ENCODE results near the gene KCNIP4.

Gene KCNIP4

GRCh38 chr4:21090094-21090666 lies 858.4 kb downstream of the KCNIP4 start:
- H3K4me3 ChIP-seq (ENCODE audit: low read depth, low read length): no peak overlapping the region
- no peak overlapping the region for H3K4me2 ChIP-seq (ENCODE audit: low read length)
- no peaks in the 10 kb centered on the region for H3K79me2 ChIP-seq
- no peak overlapping the region for H2AFZ ChIP-seq
- H3K4me1 ChIP-seq: no peaks in the 10 kb centered on the region
- H3K36me3 ChIP-seq (ENCODE audit: control insufficient read depth, insufficient read depth, low read length): no peaks in the 10 kb centered on the region
- no peak overlapping the region for H3K27ac ChIP-seq
- no peak overlapping the region for H3K9ac ChIP-seq
- H3K9me3 ChIP-seq (ENCODE audit: control insufficient read depth, low read length): no peaks in the 10 kb centered on the region
- TF ChIP-seq, protein P1, sequence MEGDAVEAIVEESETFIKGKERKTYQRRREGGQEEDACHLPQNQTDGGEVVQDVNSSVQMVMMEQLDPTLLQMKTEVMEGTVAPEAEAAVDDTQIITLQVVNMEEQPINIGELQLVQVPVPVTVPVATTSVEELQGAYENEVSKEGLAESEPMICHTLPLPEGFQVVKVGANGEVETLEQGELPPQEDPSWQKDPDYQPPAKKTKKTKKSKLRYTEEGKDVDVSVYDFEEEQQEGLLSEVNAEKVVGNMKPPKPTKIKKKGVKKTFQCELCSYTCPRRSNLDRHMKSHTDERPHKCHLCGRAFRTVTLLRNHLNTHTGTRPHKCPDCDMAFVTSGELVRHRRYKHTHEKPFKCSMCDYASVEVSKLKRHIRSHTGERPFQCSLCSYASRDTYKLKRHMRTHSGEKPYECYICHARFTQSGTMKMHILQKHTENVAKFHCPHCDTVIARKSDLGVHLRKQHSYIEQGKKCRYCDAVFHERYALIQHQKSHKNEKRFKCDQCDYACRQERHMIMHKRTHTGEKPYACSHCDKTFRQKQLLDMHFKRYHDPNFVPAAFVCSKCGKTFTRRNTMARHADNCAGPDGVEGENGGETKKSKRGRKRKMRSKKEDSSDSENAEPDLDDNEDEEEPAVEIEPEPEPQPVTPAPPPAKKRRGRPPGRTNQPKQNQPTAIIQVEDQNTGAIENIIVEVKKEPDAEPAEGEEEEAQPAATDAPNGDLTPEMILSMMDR (IDR thresholded peaks at IDR 0.05): no peak
- H3K27me3 ChIP-seq (ENCODE audit: control insufficient read depth, insufficient read depth, low read length): no peaks in the 10 kb centered on the region

DNA sequence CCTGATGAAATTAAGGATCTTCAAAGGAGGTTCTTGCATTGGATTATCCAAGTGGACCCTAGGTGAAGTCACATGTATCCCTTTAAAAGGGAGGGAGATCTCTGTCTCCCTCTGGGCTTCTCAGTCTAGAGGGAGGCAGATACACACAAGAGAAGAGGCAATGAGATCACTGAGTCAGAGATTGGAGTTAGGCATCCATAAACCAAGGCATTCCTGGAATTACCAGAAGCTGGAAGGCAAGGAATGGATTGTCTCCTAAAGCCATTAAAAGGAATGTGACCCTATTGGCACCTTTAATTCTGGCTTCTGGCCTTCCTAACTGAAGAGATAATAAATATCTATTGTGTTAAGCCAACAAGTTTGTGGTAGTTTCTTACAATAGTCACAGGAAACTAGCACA lies 865.2 kb downstream of the KCNIP4 start:
- H3K9me3 ChIP-seq (ENCODE audit: control insufficient read depth, low read length): peaks cover 3% of the 10 kb centered on the region
- no peak overlapping the region for H3K4me2 ChIP-seq (ENCODE audit: low read length)
- no peak overlapping the region for H3K4me3 ChIP-seq (ENCODE audit: low read depth, low read length)
- no peaks in the 10 kb centered on the region for H3K79me2 ChIP-seq
- H3K4me1 ChIP-seq: no peaks in the 10 kb centered on the region
- no peaks in the 10 kb centered on the region for H3K36me3 ChIP-seq (ENCODE audit: control insufficient read depth, insufficient read depth, low read length)
- TF ChIP-seq, protein P1 (IDR thresholded peaks at IDR 0.05): no peak
- H3K27ac ChIP-seq: no peak overlapping the region
- no peak overlapping the region for H3K9ac ChIP-seq
- H3K27me3 ChIP-seq (ENCODE audit: control insufficient read depth, insufficient read depth, low read length): no peaks in the 10 kb centered on the region
- H2AFZ ChIP-seq: no peak overlapping the region

DNA sequence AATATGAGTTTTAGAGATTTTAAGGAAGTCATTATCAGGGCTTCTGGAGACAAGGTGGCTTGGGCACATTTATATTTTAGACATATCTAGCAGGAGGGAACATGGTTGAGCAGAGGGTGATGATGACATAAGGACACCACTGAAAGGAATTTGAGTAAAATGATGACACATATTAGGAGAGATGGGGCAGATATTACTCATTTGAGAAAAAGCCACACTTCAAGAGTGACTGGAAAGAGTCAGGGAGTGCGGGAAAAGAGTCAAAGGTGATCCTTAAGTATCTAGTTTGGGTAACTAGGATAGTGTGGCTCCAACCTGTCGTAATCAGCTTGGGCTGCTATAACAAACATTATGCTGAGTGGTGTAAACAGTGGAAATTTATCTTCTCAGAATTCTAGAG lies 870.6 kb downstream of the KCNIP4 start:
- H3K4me1 ChIP-seq: no peaks in the 10 kb centered on the region
- H3K9me3 ChIP-seq (ENCODE audit: control insufficient read depth, low read length): peaks cover 3% of the 10 kb centered on the region
- H2AFZ ChIP-seq: no peak overlapping the region
- H3K4me2 ChIP-seq (ENCODE audit: low read length): no peak overlapping the region
- no peak overlapping the region for H3K27ac ChIP-seq
- no peak overlapping the region for H3K4me3 ChIP-seq (ENCODE audit: low read depth, low read length)
- H3K9ac ChIP-seq: no peak overlapping the region
- H3K79me2 ChIP-seq: no peaks in the 10 kb centered on the region
- TF ChIP-seq, protein P1 (IDR thresholded peaks at IDR 0.05): no peak
- H3K36me3 ChIP-seq (ENCODE audit: control insufficient read depth, insufficient read depth, low read length): no peaks in the 10 kb centered on the region
- H3K27me3 ChIP-seq (ENCODE audit: control insufficient read depth, insufficient read depth, low read length): no peaks in the 10 kb centered on the region

DNA sequence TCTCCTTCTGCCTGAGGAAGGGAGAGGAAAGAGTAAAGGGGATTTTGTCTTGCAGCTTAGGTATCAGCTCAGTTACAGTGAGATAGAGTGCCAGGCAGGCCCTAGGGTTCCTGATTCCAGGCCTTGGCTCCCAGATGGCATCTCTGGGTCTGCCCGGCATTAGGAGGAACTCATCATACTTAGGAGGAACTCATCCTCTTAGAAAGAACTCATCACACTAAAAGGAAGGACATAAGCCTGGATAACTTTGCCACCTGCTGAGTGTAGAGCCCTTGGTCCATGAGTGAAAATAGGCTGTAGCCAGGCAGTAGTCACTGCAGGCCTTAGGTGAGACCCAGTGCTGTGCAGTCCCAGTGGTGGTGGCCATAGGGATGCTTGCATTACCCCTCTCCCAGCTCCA lies 881.2 kb downstream of the KCNIP4 start:
- Histone ChIP-seq H3K36me3 (ENCODE audit: control insufficient read depth, insufficient read depth, low read length) (no peaks in the 10 kb centered on the region), H3K4me1 (no peaks in the 10 kb centered on the region), H3K9ac (no peak overlapping the region), H3K9me3 (ENCODE audit: control insufficient read depth, low read length) (no peaks in the 10 kb centered on the region), H3K27me3 (ENCODE audit: control insufficient read depth, insufficient read depth, low read length) (no peaks in the 10 kb centered on the region), H2AFZ (no peak overlapping the region), H3K4me2 (ENCODE audit: low read length) (no peak overlapping the region), H3K79me2 (no peaks in the 10 kb centered on the region), H3K4me3 (ENCODE audit: low read depth, low read length) (no peak overlapping the region), H3K27ac (no peak overlapping the region)
- TF ChIP-seq, protein P1 (IDR thresholded peaks at IDR 0.05): no peak

DNA sequence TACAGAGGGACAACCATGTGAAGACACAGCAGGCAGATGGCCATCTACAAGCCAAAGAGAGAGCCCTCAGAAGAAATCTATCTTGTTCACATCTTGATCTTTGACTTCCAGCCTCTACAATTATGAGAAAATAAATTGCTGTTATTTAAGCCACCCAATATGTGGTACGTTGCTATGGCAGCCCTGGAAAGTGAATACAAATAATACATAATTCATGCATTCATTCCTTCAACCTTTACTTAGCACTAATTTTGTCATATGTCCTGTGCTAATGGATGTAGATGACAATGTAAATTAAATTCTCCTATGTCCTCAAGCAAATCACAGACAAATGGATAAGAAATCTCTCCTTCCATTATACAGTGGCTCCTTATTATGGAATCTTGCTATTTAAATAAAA lies 886.7 kb downstream of the KCNIP4 start:
- Histone ChIP-seq H3K27ac (no peak overlapping the region), H3K4me3 (ENCODE audit: low read depth, low read length) (no peak overlapping the region), H3K27me3 (ENCODE audit: control insufficient read depth, insufficient read depth, low read length) (no peaks in the 10 kb centered on the region), H3K9ac (no peak overlapping the region), H3K79me2 (no peaks in the 10 kb centered on the region), H3K36me3 (ENCODE audit: control insufficient read depth, insufficient read depth, low read length) (no peaks in the 10 kb centered on the region), H2AFZ (no peak overlapping the region), H3K4me1 (no peaks in the 10 kb centered on the region), H3K4me2 (ENCODE audit: low read length) (no peak overlapping the region), H3K9me3 (ENCODE audit: control insufficient read depth, low read length) (no peaks in the 10 kb centered on the region)
- TF ChIP-seq, protein P1 (IDR thresholded peaks at IDR 0.05): no peak

Data from parathyroid adenoma (tissue), 2 donors.